WTC11 (cell line): ENCODE measurements around the gene CMTM4.
"Not testable (repeated sequence)": the region's sequence is repeated elsewhere in the genome, so short reads cannot be mapped to it uniquely, and the experiment has no call there.

Experiments used
- ZNF317 ChIP-seq: sonication (generic); formaldehyde crosslinking; IDR thresholded peaks from 2 replicates; pipeline ENCODE4 v1.8.1; 2023; ENCODE audit warnings: low read depth, mild to moderate bottlenecking, moderate library complexity, missing genetic modification reagents, borderline replicate concordance
- ZNF416 ChIP-seq: fragments of 250-450 bp; sonication (Bioruptor Pico); IDR thresholded peaks from 2 replicates; pipeline ENCODE4 v1.9.0; 2021; ENCODE audit warnings: mild to moderate bottlenecking, inconsistent platforms
- TF ChIP-seq, protein P1 (sequence below): fragments of 200-600 bp; IDR thresholded peaks from 2 replicates; pipeline ENCODE4 v1.8.0; 2022; ENCODE audit warnings: antibody characterized with exemption
- TF ChIP-seq, protein P2 (sequence below): sonication (generic); formaldehyde crosslinking; IDR thresholded peaks from 2 replicates; pipeline ENCODE4 v1.8.0; 2023; ENCODE audit warnings: missing genetic modification reagents
- TF ChIP-seq, protein P3 (sequence below): sonication (generic); formaldehyde crosslinking; IDR thresholded peaks from 2 replicates; pipeline ENCODE4 v1.8.0; 2022; ENCODE audit warnings: mild to moderate bottlenecking, missing genetic modification reagents

GRCh38 chr16:66661671-66662346 lies 34.7 kb downstream of the CMTM4 start:
- TF ChIP-seq, protein P1, sequence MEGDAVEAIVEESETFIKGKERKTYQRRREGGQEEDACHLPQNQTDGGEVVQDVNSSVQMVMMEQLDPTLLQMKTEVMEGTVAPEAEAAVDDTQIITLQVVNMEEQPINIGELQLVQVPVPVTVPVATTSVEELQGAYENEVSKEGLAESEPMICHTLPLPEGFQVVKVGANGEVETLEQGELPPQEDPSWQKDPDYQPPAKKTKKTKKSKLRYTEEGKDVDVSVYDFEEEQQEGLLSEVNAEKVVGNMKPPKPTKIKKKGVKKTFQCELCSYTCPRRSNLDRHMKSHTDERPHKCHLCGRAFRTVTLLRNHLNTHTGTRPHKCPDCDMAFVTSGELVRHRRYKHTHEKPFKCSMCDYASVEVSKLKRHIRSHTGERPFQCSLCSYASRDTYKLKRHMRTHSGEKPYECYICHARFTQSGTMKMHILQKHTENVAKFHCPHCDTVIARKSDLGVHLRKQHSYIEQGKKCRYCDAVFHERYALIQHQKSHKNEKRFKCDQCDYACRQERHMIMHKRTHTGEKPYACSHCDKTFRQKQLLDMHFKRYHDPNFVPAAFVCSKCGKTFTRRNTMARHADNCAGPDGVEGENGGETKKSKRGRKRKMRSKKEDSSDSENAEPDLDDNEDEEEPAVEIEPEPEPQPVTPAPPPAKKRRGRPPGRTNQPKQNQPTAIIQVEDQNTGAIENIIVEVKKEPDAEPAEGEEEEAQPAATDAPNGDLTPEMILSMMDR: not testable (repeated sequence)
- not testable (repeated sequence) for TF ChIP-seq ZNF317 (CRISPR knock-in tag); ZNF416
- TF ChIP-seq, protein P2, sequence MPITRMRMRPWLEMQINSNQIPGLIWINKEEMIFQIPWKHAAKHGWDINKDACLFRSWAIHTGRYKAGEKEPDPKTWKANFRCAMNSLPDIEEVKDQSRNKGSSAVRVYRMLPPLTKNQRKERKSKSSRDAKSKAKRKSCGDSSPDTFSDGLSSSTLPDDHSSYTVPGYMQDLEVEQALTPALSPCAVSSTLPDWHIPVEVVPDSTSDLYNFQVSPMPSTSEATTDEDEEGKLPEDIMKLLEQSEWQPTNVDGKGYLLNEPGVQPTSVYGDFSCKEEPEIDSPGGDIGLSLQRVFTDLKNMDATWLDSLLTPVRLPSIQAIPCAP (CRISPR knock-in tag): not testable (repeated sequence)
- TF ChIP-seq, protein P3, sequence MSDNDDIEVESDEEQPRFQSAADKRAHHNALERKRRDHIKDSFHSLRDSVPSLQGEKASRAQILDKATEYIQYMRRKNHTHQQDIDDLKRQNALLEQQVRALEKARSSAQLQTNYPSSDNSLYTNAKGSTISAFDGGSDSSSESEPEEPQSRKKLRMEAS (CRISPR knock-in tag): not testable (repeated sequence)
